SK-N-MC (cell line): ENCODE measurements around the gene GPC6.

ENCODE experiments used
- DNase-seq: peaks from one replicate; pipeline ENCODE4 v3.0.0-alpha.2; 2011; ENCODE audit warnings: low read depth, low spot score
- H3K27ac ChIP-seq: fragments of 200-600 bp; sonication (generic); 2 replicates; pipeline ENCODE4 v1.5.1; 2016; ENCODE audit warnings: mixed run types
- H3K36me3 ChIP-seq: fragments of 200-600 bp; sonication (generic); 2 replicates; pipeline ENCODE4 v1.6.1; 2017; ENCODE audit warnings: antibody characterized with exemption, low read length, mixed read lengths; ENCODE audit not compliant: insufficient read depth
- H3K4me3 ChIP-seq: fragments of 200-600 bp; sonication (generic); 2 replicates; pipeline ENCODE4 v1.5.1; 2016
- H3K9ac ChIP-seq: fragments of 200-600 bp; sonication (generic); 2 replicates; pipeline ENCODE4 v1.8.0; 2017; ENCODE audit warnings: mixed run types, mixed read lengths; ENCODE audit not compliant: insufficient read length
- H3K9me3 ChIP-seq: fragments of 200-600 bp; sonication (generic); 2 replicates; pipeline ENCODE4 v1.6.1; 2017; ENCODE audit warnings: low read depth, mild to moderate bottlenecking, antibody characterized with exemption, low read length, moderate library complexity, mixed read lengths
- EZH2 ChIP-seq: fragments of 200-600 bp; sonication (generic); IDR thresholded peaks from one replicate; pipeline ENCODE4 v1.6.1; 2017; ENCODE audit warnings: antibody characterized with exemption
- FOXP2 ChIP-seq: optimal IDR thresholded peaks from 2 replicates; pipeline ENCODE3; 2011; ENCODE audit warnings: mild to moderate bottlenecking, moderate library complexity; ENCODE audit not compliant: insufficient read depth; ENCODE audit errors: extremely low read length, control extremely low read depth
- POLR2AphosphoS5 ChIP-seq: IDR thresholded peaks from 2 replicates; pipeline ENCODE4 v1.6.1; 2012; ENCODE audit warnings: mild to moderate bottlenecking, low read depth, low read length, borderline replicate concordance

The GPC6 gene

GRCh38 chr13:93270769-93271742, 44.4 kb downstream of the GPC6 start:
- Histone ChIP-seq H3K9ac (peak overlapping the region; percentile 16), H3K9me3 (no peaks in the 10 kb centered on the region), H3K36me3 (no peaks in the 10 kb centered on the region), H3K4me3 (peak overlapping the region; percentile 44), H3K27ac (peak overlapping the region; percentile 45; the same call in 1 of the 2 replicates)
- no peak for TF ChIP-seq EZH2
- TF ChIP-seq FOXP2, result no peak
- no peak for TF ChIP-seq POLR2AphosphoS5
- DNase-seq, result no peak

- DNase-seq, result no peak
- Histone ChIP-seq H3K36me3 (no peaks in the 10 kb centered on the region), H3K9me3 (no peaks in the 10 kb centered on the region)
Measured at GRCh38 chr13:93279982-93280381, 53.4 kb downstream of the GPC6 start.

GRCh38 chr13:93280688-93281087, 54.1 kb downstream of the GPC6 start:
- no peaks in the 10 kb centered on the region for H3K36me3 ChIP-seq
- no peak for TF ChIP-seq FOXP2
- TF ChIP-seq EZH2, result no peak
- TF ChIP-seq POLR2AphosphoS5, result no peak
- no peak overlapping the region for H3K4me3 ChIP-seq
- H3K9ac ChIP-seq, result no peak overlapping the region
- H3K27ac ChIP-seq, result no peak overlapping the region
- no peak for DNase-seq
- no peaks in the 10 kb centered on the region for H3K9me3 ChIP-seq

More at GRCh38 chr13:93279982-93280381, 53.4 kb downstream of the GPC6 start:
- TF ChIP-seq POLR2AphosphoS5, result no peak
- Histone ChIP-seq H3K9ac (no peak overlapping the region), H3K4me3 (no peak overlapping the region), H3K27ac (no peak overlapping the region)

GRCh38 chr13:93283255-93283654, 56.6 kb downstream of the GPC6 start:
- Histone ChIP-seq H3K27ac (peak overlapping the region; percentile 64; the same call in 1 of the 2 replicates), H3K4me3 (no peak overlapping the region), H3K9me3 (no peaks in the 10 kb centered on the region), H3K9ac (no peak overlapping the region), H3K36me3 (no peaks in the 10 kb centered on the region)
- TF ChIP-seq POLR2AphosphoS5 (no peak), FOXP2 (no peak), EZH2 (no peak)
- DNase-seq, result no peak

GRCh38 chr13:93284064-93284463, 57.5 kb downstream of the GPC6 start:
- DNase-seq, result peak; percentile 51
- TF ChIP-seq EZH2 (no peak), FOXP2 (no peak), POLR2AphosphoS5 (no peak; the same call in 1 of the 2 replicates)
- H3K27ac ChIP-seq, result peak overlapping the region; percentile 64
- no peaks in the 10 kb centered on the region for H3K36me3 ChIP-seq
- H3K9me3 ChIP-seq, result no peaks in the 10 kb centered on the region
- peak overlapping the region; percentile 17 for H3K4me3 ChIP-seq
- no peak overlapping the region for H3K9ac ChIP-seq

GRCh38 chr13:93286047-93286446, 59.4 kb downstream of the GPC6 start:
- DNase-seq, result no peak
- no peak overlapping the region for H3K27ac ChIP-seq
- H3K36me3 ChIP-seq, result no peaks in the 10 kb centered on the region
- TF ChIP-seq POLR2AphosphoS5 (no peak), FOXP2 (no peak), EZH2 (no peak)
- no peak overlapping the region for H3K9ac ChIP-seq
- H3K9me3 ChIP-seq, result no peaks in the 10 kb centered on the region
- no peak overlapping the region for H3K4me3 ChIP-seq

- H3K36me3 ChIP-seq, result no peaks in the 10 kb centered on the region
- no peak for TF ChIP-seq POLR2AphosphoS5
- TF ChIP-seq FOXP2, result no peak
- TF ChIP-seq EZH2, result no peak
- H3K4me3 ChIP-seq, result peak overlapping the region; percentile 43; the same call in 1 of the 2 replicates
- no peaks in the 10 kb centered on the region for H3K9me3 ChIP-seq
- peak overlapping the region; percentile 14; the same call in 1 of the 2 replicates for H3K27ac ChIP-seq
- peak; percentile 45 for DNase-seq
- no peak overlapping the region for H3K9ac ChIP-seq
Measured at GRCh38 chr13:93289053-93289452, 62.4 kb downstream of the GPC6 start.

GRCh38 chr13:93289842-93290241, 63.2 kb downstream of the GPC6 start:
- no peak overlapping the region for H3K9ac ChIP-seq
- no peaks in the 10 kb centered on the region for H3K36me3 ChIP-seq
- no peaks in the 10 kb centered on the region for H3K9me3 ChIP-seq
- DNase-seq, result no peak
- H3K27ac ChIP-seq, result peak overlapping the region; percentile 19; the same call in 1 of the 2 replicates
- TF ChIP-seq EZH2 (no peak), POLR2AphosphoS5 (no peak)
- no peak overlapping the region for H3K4me3 ChIP-seq
